Transverse colon (tissue), 4 donors: ENCODE results near the gene COX17. TPM values are rescaled to one million over a fixed set of nuclear protein-coding genes. Genes with fewer than 3 reads are reported as not detected.
A peak's percentile ranks its signal among the peaks of the same experiment; 100 is the strongest.

Source experiments
- DNase-seq: peaks from one replicate; pipeline ENCODE4 v3.0.0-alpha.2; 2019
- H3K27ac ChIP-seq, 4 donors: fragments of 200-600 bp; sonication (generic); 2 replicates each; pipeline ENCODE4 v1.5.1; 2016 to 2018; ENCODE audit warnings: inconsistent platforms in 4 of 4
- H3K27me3 ChIP-seq: fragments of 200-600 bp; sonication (generic); 2 replicates; pipeline ENCODE4 v1.5.1; 2017; ENCODE audit warnings: inconsistent platforms
- H3K36me3 ChIP-seq, 4 donors: fragments of 200-600 bp; sonication (generic); 2 replicates each; pipeline ENCODE4 v1.5.1; 2017 to 2019; ENCODE audit warnings: inconsistent platforms in 4 of 4
- H3K4me1 ChIP-seq, 4 donors: fragments of 200-600 bp; sonication (generic); 2 replicates each; pipeline ENCODE4 v1.5.1; 2017 to 2020; ENCODE audit warnings: inconsistent platforms in 4 of 4
- H3K4me3 ChIP-seq, 4 donors: fragments of 200-600 bp; sonication (generic); 1 replicate in 1 of 4; 2 replicates in 3 of 4; pipeline versions ENCODE4 v1.5.1 to v1.6.1; 2017 to 2019; ENCODE audit warnings: inconsistent platforms in 4 of 4
- H3K9me3 ChIP-seq, 2 donors: fragments of 200-600 bp; sonication (generic); 2 replicates each; pipeline ENCODE4 v1.5.1; 2017 to 2019; ENCODE audit warnings: inconsistent platforms in 2 of 2
- EP300 ChIP-seq: sonication (generic); formaldehyde crosslinking; IDR thresholded peaks from one replicate; pipeline ENCODE4 v1.6.1; 2017; ENCODE audit warnings: antibody characterized with exemption, low read depth
- POLR2A ChIP-seq: fragments of 450-650 bp; IDR thresholded peaks from one replicate; pipeline ENCODE4 v1.6.1; 2016; ENCODE audit warnings: antibody characterized with exemption, mild to moderate bottlenecking, moderate library complexity
- POLR2AphosphoS5 ChIP-seq, 3 donors: sonication (generic); formaldehyde crosslinking; IDR thresholded peaks; one replicate each; pipeline ENCODE4 v1.6.1; 2016; ENCODE audit warnings: antibody characterized with exemption in 3 of 3
- WGBS, 2 donors: methylation state at CpG; one replicate each; pipeline ENCODE4 v1.1.5; 2018; ENCODE audit warnings: low coverage in 1 of 2; 5-methylcytosine and 5-hydroxymethylcytosine counted together
- in situ Hi-C, 4 donors: fragments of 200-750 bp; cut with MboI; loops; one replicate each; pipeline versions ENCODE4 v1.15.0 to v1.15.1; 2017; ENCODE audit warnings: low sequenced_read_pairs in 3 of 4, low pct_ligation_motif_present in 1 of 4, low pct_unique_long_range_greater_than_20kb in 1 of 4
- intact Hi-C: fragments of 100-400 bp; cut with DNase I; formaldehyde crosslinking; loops from one replicate; pipeline ENCODE4 v1.15.1; 2023; ENCODE audit warnings: low total_unique reads
- total RNA-seq, 4 donors: library from RNA; depleted of rRNA; stranded (reverse); fragments of >200 nt; gene quantifications; one replicate each; pipeline ENCODE4 v1.1.0, GENCODE V29; 2016
- TF ChIP-seq, protein P1 (sequence below), 5 experiments: fragments of 200-600 bp in 3 of 5; fragments of 450-650 bp in 2 of 5; sonication (generic) in 3 of 5; IDR thresholded peaks; 1 replicate in 2 of 5; 2 replicates in 3 of 5; pipeline ENCODE4 v1.5.1; 2016 to 2017; ENCODE audit warnings: antibody characterized with exemption in 5 of 5, inconsistent platforms in 3 of 5, mild to moderate bottlenecking in 2 of 5, moderate library complexity in 1 of 5

Gene COX17, protein sequence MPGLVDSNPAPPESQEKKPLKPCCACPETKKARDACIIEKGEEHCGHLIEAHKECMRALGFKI
- 10 to 100 TPM in 2 of 4 donors, 1 to 10 TPM in 2; 2.2 to 49.2 (median 24.2) TPM for total RNA-seq

DNA sequence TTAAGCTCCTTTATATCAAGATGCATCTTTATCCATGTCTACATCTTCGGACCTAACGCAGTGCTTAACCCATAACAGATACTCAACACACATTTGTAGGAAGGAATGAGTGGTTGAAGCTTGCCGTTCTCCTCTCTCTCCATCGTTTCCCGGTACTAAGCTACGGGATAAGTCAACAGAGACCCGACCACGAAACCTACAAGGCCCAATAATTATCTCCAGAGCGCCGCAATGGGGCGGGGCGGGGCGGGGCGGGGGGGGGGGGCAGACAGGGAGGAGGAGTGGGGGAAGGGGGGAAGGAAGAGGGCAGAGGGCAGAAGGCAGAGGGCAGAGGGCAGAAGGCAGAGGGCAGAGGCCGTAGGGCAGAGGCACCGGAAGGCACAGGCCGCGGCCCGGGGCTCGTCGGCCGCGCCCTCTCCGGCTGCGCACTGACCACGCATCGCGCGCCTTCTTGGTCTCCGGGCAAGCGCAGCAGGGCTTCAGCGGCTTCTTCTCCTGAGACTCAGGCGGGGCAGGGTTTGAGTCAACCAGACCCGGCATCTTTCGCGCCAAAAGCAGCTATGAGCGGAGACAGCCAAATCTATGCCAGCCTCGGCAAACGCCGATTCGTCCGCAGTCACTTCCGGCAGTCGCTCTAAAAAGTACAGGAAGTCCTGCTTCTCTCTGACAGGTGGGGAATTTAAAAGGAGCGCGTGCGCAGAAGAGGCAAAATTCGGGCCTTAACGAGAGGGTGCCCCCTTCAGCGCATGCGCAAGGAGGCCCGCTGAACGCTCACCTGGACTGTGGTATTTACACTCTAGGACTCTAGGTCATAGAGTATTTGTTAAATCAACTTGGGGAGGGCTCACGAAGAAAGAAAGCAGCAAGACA is at the start of gene COX17:
Gene COX17 (minus strand): TSS at position 636 of the 870 bp plus-strand sequence. CDS start 96 bp downstream, at position 540.
- Histone ChIP-seq H3K9me3 (no peaks in the 10 kb centered on the region), H3K4me3 (peak within 1 kb of the TSS; percentile 57 to 82 (median 70)), H3K4me1 (peaks cover 0 to 19% (median 10%) of the 10 kb centered on the region in 4 donors), H3K36me3 (peaks cover 0 to 24% (median 0%) of the 10 kb centered on the region in 4 donors), H3K27me3 (no peaks in the 10 kb centered on the region), H3K27ac (peak within 1 kb of the TSS; percentile 92 to 96 (median 93))
- in situ Hi-C loops (loop anchor here in 3 of 4 donors (25.0 kb wide), 3 partner anchors 165 to 390 kb away; partner anchors contain the start of genes ARHGAP31 (in 1 of the 3) and TIMMDC1 (in 1 of the 3)), intact Hi-C loops (no loop called here)
- 1 to 2% methylated on average over 9 to 46 of the region's 54 CpGs for WGBS, 2 donors
- TF ChIP-seq POLR2A (peak; percentile 82), POLR2AphosphoS5 (IDR thresholded peaks at IDR 0.05) (peak; percentile 68 to 89 (median 81))
- TF ChIP-seq, protein P1, sequence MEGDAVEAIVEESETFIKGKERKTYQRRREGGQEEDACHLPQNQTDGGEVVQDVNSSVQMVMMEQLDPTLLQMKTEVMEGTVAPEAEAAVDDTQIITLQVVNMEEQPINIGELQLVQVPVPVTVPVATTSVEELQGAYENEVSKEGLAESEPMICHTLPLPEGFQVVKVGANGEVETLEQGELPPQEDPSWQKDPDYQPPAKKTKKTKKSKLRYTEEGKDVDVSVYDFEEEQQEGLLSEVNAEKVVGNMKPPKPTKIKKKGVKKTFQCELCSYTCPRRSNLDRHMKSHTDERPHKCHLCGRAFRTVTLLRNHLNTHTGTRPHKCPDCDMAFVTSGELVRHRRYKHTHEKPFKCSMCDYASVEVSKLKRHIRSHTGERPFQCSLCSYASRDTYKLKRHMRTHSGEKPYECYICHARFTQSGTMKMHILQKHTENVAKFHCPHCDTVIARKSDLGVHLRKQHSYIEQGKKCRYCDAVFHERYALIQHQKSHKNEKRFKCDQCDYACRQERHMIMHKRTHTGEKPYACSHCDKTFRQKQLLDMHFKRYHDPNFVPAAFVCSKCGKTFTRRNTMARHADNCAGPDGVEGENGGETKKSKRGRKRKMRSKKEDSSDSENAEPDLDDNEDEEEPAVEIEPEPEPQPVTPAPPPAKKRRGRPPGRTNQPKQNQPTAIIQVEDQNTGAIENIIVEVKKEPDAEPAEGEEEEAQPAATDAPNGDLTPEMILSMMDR (IDR thresholded peaks at IDR 0.05): no peak
- DNase-seq: peak; percentile 98

DNA sequence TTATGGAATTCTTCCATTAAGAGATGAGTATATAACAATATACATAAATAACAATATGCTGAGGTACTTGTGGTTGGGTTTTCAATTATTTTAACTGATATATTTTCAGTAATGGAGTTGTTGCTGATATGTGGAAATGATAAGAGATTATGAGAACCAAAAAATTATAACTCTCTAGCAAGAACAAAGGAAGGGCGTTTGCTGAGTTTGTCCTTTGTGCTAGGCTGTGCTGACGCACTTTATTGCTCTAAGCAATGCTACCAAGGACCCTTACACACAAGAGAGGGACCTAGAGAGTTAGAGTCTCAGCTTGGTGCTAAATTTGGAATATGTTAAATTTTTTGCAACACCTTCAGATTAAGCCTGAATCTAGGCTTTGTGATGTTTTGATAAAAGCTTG is 49.7 kb upstream of the COX17 start:
- Histone ChIP-seq H3K4me1 (no peaks in the 10 kb centered on the region), H3K27me3 (no peaks in the 10 kb centered on the region), H3K36me3 (no peaks in the 10 kb centered on the region), H3K9me3 (no peaks in the 10 kb centered on the region), H3K4me3 (no peak overlapping the region), H3K27ac (no peak overlapping the region)
- TF ChIP-seq POLR2AphosphoS5 (IDR thresholded peaks at IDR 0.05) (no peak), EP300 (no peak), POLR2A (no peak)
- TF ChIP-seq, protein P1 (IDR thresholded peaks at IDR 0.05): no peak
- intact Hi-C loops (no loop called here), in situ Hi-C loops (no loop called here)
- no peak for DNase-seq
- WGBS, 2 donors: 65 to 73% methylated on average over 2 of the region's 2 CpGs

DNA sequence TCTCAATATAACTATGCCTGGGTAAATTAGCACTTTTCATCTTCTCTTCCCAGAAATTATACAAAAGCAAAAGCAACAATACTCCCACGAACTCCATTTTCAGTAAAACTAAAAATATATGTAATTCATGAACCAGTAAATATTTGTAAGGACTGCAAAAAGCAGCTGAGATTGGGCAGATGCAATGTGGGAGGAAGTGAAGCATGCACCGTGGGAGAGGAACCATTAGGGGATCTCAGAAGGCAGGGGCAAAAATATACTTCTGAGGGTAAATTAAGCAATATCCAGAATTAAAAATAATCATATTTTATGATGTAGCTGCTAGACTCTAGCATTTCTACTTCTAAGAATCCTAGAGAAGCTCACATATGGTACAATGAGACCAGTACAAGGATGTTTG is 45.8 kb upstream of the COX17 start:
- Histone ChIP-seq H3K36me3 (no peaks in the 10 kb centered on the region), H3K27me3 (no peaks in the 10 kb centered on the region), H3K27ac (no peak overlapping the region), H3K4me1 (no peaks in the 10 kb centered on the region), H3K4me3 (no peak overlapping the region), H3K9me3 (no peaks in the 10 kb centered on the region)
- TF ChIP-seq POLR2A: no peak
- TF ChIP-seq, protein P1 (IDR thresholded peaks at IDR 0.05): no peak
- no peak for TF ChIP-seq EP300
- no peak for TF ChIP-seq POLR2AphosphoS5 (IDR thresholded peaks at IDR 0.05)
- WGBS, 2 donors: 29 to 39% methylated on average over 2 of the region's 2 CpGs
- in situ Hi-C loops: no loop called here
- intact Hi-C loops: no loop called here
- no peak for DNase-seq

DNA sequence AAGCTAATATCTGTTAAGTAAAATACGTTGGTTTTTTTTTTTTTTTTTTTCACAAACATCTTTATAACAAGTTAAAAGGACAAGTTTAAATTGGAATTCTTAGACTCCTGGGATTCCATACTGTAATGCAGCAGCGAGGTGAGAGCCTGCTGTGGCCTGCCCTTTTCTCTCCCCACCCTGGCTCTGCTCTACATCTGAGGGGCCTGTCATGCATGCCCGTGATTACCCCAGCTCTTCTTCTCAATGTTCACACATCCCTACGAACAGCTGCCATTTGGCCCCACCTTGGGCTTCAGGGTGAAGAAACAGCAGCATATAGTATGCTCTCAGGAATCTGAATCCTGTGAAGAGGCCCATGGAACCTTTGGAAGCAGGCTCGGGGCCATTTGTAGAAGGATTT is 40.3 kb upstream of the COX17 start:
- Histone ChIP-seq H3K27ac (peak overlapping the region in 1 of 4 donors; percentile 54), H3K4me1 (peaks cover 0 to 21% (median 0%) of the 10 kb centered on the region in 4 donors), H3K9me3 (no peaks in the 10 kb centered on the region), H3K36me3 (no peaks in the 10 kb centered on the region), H3K27me3 (no peaks in the 10 kb centered on the region), H3K4me3 (no peak overlapping the region)
- 76 to 78% methylated on average over 2 to 5 of the region's 5 CpGs for WGBS, 2 donors
- intact Hi-C loops (no loop called here), in situ Hi-C loops (no loop called here)
- DNase-seq: no peak
- TF ChIP-seq POLR2A (no peak), POLR2AphosphoS5 (IDR thresholded peaks at IDR 0.05) (no peak), EP300 (no peak)
- TF ChIP-seq, protein P1 (IDR thresholded peaks at IDR 0.05): no peak
